ENCODE data around the gene DLX1. TPM values are rescaled to one million over a fixed set of nuclear protein-coding genes. Genes with fewer than 3 reads are reported as not detected.
"Not testable (repeated sequence)": the region's sequence is repeated elsewhere in the genome, so short reads cannot be mapped to it uniquely, and the experiment has no call there.

Gene DLX1
- total and polyA plus RNA-seq, 12 donors = 0.11 to 1.4 (median 0.53) TPM; not detected in 5

- no peaks in the 10 kb centered on the region for H3K4me1 ChIP-seq (replicated peaks in 1 of 2)
- H3K9me3 ChIP-seq (replicated peaks in 1 of 3) = no peaks in the 10 kb centered on the region
- TF ChIP-seq CTCF (IDR thresholded peaks at IDR 0.05) (no peak), POLR2A (IDR thresholded peaks at IDR 0.05) (no peak)
- H3K27me3 ChIP-seq = no peaks in the 10 kb centered on the region
- intact Hi-C loops (cut with DNase I) = no loop called here
- 82 to 87% (median 84%) methylated on average over 4 of the region's 4 CpGs for WGBS, 4 donors
- no peak overlapping the region for H3K4me3 ChIP-seq
- H3K36me3 ChIP-seq (replicated peaks in 1 of 2) = no peaks in the 10 kb centered on the region
- H3K27ac ChIP-seq = no peak overlapping the region
- DNase-seq = no peak
Observed at GRCh38 chr2:172135446-172135845, 50.1 kb downstream of the DLX1 start.

- no peak overlapping the region for H3K27ac ChIP-seq
- no peak for TF ChIP-seq CTCF (IDR thresholded peaks at IDR 0.05)
- TF ChIP-seq POLR2A (IDR thresholded peaks at IDR 0.05) = no peak
- DNase-seq = no peak
- intact Hi-C loops (cut with DNase I) = no loop called here
- no peaks in the 10 kb centered on the region for H3K27me3 ChIP-seq
- no peak overlapping the region for H3K4me3 ChIP-seq
- 55 to 83% (median 70%) methylated on average over 2 of the region's 2 CpGs for WGBS, 4 donors
- no peaks in the 10 kb centered on the region for H3K4me1 ChIP-seq (replicated peaks in 1 of 2)
- no peaks in the 10 kb centered on the region for H3K9me3 ChIP-seq (replicated peaks in 1 of 3)
- no peaks in the 10 kb centered on the region for H3K36me3 ChIP-seq (replicated peaks in 1 of 2)
Observed at GRCh38 chr2:172137109-172137508, 51.8 kb downstream of the DLX1 start.

GRCh38 chr2:172137943-172138342, 52.6 kb downstream of the DLX1 start:
- intact Hi-C loops (cut with DNase I) = no loop called here
- TF ChIP-seq POLR2A (IDR thresholded peaks at IDR 0.05) (no peak), CTCF (IDR thresholded peaks at IDR 0.05) (no peak)
- no peak overlapping the region for H3K27ac ChIP-seq
- H3K4me3 ChIP-seq = no peak overlapping the region
- no peaks in the 10 kb centered on the region for H3K4me1 ChIP-seq (replicated peaks in 1 of 2)
- no peak for DNase-seq
- 79 to 88% (median 82%) methylated on average over 2 of the region's 2 CpGs for WGBS, 4 donors
- no peaks in the 10 kb centered on the region for H3K27me3 ChIP-seq
- no peaks in the 10 kb centered on the region for H3K36me3 ChIP-seq (replicated peaks in 1 of 2)
- H3K9me3 ChIP-seq (replicated peaks in 1 of 3) = no peaks in the 10 kb centered on the region

- H3K27me3 ChIP-seq; intact Hi-C loops (cut with DNase I): not testable (repeated sequence)
- WGBS, 4 donors = 65 to 76% (median 70%) methylated on average over 1 of the region's 1 CpG
Observed at GRCh38 chr2:172138727-172139126, 53.4 kb downstream of the DLX1 start.

More at GRCh38 chr2:172138727-172139126, 53.4 kb downstream of the DLX1 start:
- H3K36me3 ChIP-seq (replicated peaks in 1 of 2); H3K4me1 ChIP-seq (replicated peaks in 1 of 2); DNase-seq; H3K4me3 ChIP-seq; H3K27ac ChIP-seq; H3K9me3 ChIP-seq (replicated peaks in 1 of 3): not testable (repeated sequence)

Other genes starting within 250 kb of the DLX1 start
- gene SLC25A12, start 191.3 kb upstream of the DLX1 start, total RNA-seq = 10 to 100 TPM in 8 of 9 donors, 1 to 10 TPM in 1; 9.2 to 26.0 (median 19.6) TPM
- 10 to 100 TPM; 20.9 to 22.2 (median 22.0) TPM for gene SLC25A12, start 191.3 kb upstream of the DLX1 start, polyA plus RNA-seq
- gene HAT1, start 163.0 kb upstream of the DLX1 start, total RNA-seq = 10 to 100 TPM; 19.8 to 47.5 (median 36.4) TPM
- 100 to 1,000 TPM in 1 of 3 donors, 10 to 100 TPM in 1, 1 to 10 TPM in 1; 9.3 to 103 (median 13.0) TPM for gene HAT1, start 163.0 kb upstream of the DLX1 start, polyA plus RNA-seq
- gene METAP1D, start 85.6 kb upstream of the DLX1 start, total RNA-seq = 10 to 100 TPM in 2 of 9 donors, 1 to 10 TPM in 7; 1.7 to 21.8 (median 7.4) TPM
- gene METAP1D, start 85.6 kb upstream of the DLX1 start, polyA plus RNA-seq = 10 to 100 TPM in 1 of 3 donors, 1 to 10 TPM in 2; 6.2 to 10.3 (median 9.3) TPM
- under 1 TPM in 4 of 9 donors, not detected in 5; 0.06 to 0.49 (median 0.21) TPM for gene DLX2, start 17.4 kb downstream of the DLX1 start, total RNA-seq
- under 1 TPM; 0.07 to 0.32 (median 0.13) TPM for gene DLX2, start 17.4 kb downstream of the DLX1 start, polyA plus RNA-seq